Activated CD8-positive, alpha-beta memory T cell treated with anti-CD3 and anti-CD28 coated beads, Interleukin-2, amount 50 U/mL, for 1 hour (primary cell): ENCODE measurements around the gene USP6NL.

Source experiments
- DNase-seq: peaks from one replicate; pipeline ENCODE4 v3.0.0-alpha.2; 2020; ENCODE audit errors: extremely low read depth

The USP6NL gene

DNA sequence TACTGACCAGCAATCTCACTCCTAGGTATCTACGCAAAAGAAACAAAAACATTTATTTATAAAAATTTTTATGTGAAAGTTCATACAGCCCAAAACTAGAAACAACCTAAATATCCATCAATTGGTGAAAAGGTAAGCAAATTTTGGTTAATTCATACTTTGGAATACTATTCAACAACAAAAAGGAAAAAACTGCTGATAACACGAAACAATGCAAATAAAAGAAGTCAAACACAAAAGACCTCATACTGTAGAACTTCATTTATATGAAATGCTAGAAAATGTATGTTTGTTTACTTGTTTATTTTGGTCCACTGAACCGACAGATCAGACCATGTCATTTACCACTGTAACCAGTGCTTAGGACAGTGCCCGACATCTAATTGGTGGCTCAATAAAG lies 60.3 kb downstream of the USP6NL start:
- no peak for DNase-seq

DNA sequence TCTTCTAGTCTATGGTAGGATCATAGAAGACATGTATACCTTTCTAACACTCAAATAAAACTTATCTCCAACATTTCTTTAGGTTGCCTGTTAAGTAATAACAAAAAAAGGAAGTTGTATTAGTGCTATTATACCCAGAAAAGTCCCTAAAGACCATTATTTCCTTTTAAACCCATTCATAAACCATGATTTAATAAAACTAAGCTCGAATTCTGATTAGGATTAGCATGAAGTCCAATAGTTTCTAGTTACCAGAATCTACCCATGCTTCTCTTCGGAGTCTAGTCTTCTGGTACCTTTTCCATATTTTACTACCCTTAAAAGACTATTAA lies 62.7 kb downstream of the USP6NL start:
- DNase-seq, result no peak

GRCh38 chr10:11548065-11548767 lies 63.2 kb downstream of the USP6NL start:
- no peak for DNase-seq

DNA sequence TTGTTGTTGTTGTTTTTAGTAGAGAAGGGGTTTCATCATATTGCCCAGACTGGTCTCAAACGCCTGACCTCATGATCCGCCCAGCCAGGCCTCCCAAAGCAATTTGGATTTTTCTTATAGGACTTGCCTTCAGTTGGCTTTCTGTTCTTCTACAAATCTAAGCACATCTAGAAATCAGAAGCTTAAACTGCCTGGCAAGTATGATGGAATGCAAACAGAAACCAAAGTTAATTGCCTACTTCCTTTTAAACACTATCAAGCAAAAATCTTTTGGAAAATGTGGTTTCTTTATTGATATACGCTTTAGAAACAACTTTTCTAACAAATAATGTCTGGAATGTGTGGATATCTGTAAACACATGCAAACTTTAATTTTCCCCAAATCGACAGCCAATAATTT lies 64.9 kb downstream of the USP6NL start:
- no peak for DNase-seq

GRCh38 chr10:11541296-11541695 lies 70.2 kb downstream of the USP6NL start:
- no peak for DNase-seq

DNA sequence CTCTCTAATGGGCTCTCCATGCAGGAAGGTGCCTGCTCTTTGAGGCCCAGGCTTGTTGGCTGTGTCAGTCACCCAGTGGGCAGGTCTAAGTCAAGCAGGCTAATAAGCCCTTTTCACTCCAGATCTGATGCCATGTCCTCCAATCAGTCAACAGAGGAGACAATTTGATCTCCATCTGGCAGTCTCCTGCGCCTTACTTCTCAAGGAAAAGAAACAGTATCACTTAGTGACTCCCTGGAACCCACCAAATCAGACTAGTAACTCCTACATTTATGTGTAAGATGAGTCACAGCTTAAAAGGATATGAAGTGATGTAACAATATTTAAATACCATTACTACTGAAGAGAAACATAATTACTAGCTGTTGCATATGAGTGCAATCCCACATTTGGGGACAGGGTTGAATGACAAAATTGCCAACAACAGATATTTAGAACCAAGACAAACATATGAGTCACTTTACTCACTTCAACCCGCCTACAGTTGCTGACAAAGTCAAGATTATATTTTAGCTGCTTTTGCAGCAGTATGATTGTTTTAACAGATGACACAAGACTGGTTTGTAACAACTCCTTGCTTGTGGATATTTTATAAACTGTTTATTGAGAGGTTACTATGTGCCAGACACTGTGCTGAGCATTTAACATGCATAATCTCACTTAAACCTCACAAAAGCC lies 72.1 kb downstream of the USP6NL start:
- no peak for DNase-seq

- DNase-seq, result no peak
Measured at GRCh38 chr10:11538834-11539190, 72.6 kb downstream of the USP6NL start.

GRCh38 chr10:11536228-11536627 lies 75.2 kb downstream of the USP6NL start:
- DNase-seq, result no peak

DNA sequence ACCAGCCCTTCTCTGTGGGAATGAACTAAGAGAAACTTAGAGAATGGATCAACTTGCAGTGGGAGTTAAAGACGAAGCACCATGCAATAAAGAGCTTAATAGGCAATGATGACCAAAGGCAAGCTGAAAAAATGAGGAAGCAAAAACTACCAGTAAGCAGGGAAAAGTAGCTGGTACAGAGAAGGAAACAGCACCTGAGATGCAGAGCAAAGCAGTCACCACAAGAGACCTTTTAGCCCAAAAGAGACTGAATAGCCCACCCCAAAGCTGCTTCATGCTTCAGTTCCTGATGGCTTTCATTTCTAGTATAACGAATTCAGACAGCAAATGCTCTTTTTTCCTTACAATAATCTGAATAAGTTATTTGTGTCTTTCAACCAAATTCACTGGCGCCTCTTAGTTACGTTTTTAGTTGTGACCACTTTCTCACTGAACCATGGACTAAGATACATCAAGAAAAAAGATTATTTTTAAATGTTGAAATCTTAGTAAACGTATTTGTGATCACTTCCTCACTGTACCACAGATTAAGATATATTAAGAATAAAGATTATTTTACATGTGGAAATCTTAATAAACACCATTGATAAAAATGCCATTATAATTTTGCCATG lies 76.0 kb downstream of the USP6NL start:
- DNase-seq, result no peak

- no peak for DNase-seq
Measured at GRCh38 chr10:11533328-11533781, 78.1 kb downstream of the USP6NL start.

- no peak for DNase-seq
Measured at GRCh38 chr10:11532306-11532705, 79.1 kb downstream of the USP6NL start.

DNA sequence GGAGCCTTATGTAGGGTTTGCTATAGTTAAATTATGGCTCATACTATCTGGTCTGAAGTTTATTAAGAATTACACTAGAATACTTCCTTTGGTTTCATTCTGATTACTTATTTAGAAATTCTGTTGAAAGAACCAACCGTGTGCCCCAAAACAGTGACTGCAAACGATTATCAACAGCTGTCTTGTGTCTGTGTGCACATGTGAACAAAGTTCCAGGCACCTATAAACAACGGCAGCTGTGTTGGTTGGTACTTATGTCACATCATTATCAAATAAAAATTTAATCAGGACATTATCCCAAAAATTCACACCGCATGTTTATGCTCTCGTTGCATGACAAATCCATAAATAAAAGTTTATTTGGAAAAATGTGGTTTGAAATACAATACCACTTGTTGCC lies 80.6 kb downstream of the USP6NL start:
- no peak for DNase-seq

- DNase-seq, result no peak
Measured at GRCh38 chr10:11529276-11529903, 82.1 kb downstream of the USP6NL start.

DNA sequence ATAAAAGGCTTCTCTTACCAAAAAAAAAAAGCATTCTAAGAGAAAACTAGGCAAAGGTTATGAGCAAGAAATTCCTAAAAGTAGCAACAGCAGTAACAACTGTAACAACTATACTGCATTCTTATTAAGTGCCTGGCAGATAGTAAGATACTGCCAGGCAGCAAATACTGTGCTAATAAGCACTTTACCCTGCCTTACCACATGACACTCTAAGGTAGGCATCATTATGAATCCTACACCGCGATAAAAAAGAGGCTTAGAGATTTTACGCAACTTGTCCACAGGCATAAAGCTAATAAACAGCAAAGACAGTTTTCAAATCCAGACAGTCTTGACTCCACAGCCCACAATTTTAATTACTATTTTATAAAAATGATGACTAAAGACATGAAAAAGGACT lies 83.2 kb downstream of the USP6NL start:
- DNase-seq, result no peak

- no peak for DNase-seq
Measured at GRCh38 chr10:11527691-11528255, 83.7 kb downstream of the USP6NL start.

DNA sequence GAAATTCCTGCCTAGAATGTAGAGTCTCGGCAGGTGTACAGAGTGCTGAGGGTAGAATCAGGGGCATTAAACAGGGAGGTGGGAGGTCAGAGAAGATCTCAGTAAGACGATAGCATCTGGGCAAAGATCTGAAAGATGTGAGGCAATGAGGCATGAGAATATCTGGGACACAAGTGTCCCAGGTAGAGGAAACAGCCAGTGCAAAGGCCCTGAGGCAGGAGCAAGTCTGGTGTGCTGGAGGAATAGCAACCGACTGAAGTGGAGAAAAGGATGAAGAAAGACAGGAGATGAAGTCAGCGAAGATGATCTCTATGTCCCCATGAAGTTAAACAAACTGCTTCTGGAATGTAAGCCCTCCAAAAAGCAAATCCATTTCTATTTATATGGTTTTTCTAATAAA lies 84.4 kb downstream of the USP6NL start:
- DNase-seq, result no peak

DNA sequence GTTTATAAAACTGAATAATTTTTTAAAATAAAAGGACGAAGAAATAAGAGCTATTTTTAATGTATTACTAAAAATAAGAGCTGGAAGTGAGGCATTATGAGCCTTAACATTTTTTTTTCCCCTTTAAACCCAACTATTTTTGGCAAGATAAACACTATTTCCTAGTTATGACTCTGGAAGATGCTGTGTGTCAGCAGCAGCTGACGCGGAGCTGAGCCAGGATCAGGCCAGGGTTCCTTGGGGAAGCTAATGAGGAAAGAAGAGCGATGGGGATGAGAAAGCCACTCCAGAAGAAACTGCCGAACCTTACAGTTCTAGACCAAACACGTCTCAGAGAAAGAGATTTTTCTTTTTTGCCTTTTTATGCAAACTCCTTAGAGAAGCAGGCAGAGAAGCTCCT lies 85.9 kb downstream of the USP6NL start:
- no peak for DNase-seq

DNA sequence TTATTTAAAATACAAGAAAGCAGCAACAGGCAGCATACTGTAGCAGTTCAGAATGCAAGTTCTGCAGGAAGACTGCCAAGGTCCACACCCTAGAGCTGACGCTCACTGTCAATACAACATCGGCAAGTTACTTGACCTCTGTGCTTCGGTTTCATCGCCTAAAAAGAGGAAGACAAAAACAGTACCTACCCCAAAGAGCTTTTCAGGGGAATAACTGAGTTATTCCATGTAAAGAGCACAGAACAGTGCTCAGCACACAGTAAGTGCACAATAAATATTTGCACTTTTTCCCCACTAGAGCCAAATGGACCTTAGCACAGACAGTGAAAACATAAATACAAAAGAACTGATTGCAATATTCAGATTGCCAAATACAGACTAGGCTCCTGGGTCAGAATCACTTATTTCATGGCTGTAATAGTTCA lies 88.6 kb downstream of the USP6NL start:
- DNase-seq, result no peak

DNA sequence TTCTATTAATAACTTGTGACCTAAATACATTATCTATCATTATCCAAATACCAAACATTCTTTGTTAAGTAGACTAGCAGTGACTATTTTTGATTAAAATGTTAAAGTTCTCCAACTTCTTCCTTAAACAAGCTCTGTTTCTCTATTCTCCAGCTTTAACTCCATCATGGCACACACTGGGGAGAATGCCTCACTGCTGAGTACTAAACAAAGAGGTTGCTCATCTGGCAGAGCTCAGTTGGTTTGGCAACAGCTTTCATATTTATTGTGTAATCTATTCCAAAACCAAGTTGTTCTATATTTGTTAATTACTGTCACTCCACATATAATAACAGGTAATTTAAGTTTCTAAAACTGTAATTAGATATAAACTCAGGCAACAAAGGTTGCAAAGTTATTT lies 89.6 kb downstream of the USP6NL start:
- DNase-seq, result no peak

DNA sequence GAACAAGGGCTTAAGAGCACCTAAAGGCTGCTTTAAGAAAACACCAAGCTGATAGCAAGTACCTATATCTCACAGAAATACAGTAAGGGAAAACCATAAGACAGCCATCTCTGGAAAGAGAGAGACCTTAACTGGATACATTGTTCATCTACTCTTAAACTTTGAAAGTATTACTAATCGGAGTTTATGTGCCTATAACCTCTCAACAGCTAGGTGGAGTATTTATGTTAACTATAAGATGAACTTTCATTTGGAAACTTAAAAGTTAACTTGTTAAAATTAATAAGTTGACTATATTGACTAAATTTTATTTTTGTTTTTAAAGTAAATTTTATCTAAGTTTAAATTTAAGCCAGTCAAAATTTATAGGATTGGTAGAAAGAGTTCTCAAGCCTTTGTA lies 90.6 kb downstream of the USP6NL start:
- DNase-seq, result no peak

GRCh38 chr10:11517150-11517549 lies 94.3 kb downstream of the USP6NL start:
- no peak for DNase-seq

DNA sequence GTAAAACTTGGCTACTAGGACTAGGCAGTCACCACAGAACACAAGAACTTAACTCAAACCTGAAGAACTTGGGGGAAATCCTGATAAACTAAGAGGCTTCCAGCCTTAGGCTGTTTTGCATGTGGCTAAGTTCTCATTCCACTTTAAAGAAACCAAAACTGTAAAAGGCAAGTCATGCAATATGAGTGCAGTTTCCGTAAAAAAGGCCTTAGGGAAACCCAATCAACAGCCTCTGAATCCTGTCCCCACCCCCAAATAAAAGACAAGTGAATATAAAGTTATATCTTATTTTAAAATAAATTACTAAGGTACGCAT lies 95.1 kb downstream of the USP6NL start:
- DNase-seq, result no peak
